ENCODE data around the gene TVP23C.
"Not testable (repeated sequence)": the region's sequence is repeated elsewhere in the genome, so short reads cannot be mapped to it uniquely, and the experiment has no call there.

- TF ChIP-seq CTCF (IDR thresholded peaks at IDR 0.05; ENCODE audit: insufficient read depth, low read length, poor library complexity, severe bottlenecking); EZH2phosphoT487 (conservative IDR thresholded peaks at IDR 0.05; ENCODE audit: low read length): not testable (repeated sequence)
These were observed 26.6 kb upstream of the TVP23C start for GRCh38 chr17:15589544-15590536.
